Mesenchymal stem cell (in vitro differentiated cells and primary cell): ENCODE data around the gene CHCHD6.

ENCODE experiments used
- DNase-seq: peaks from one replicate; pipeline ENCODE4 v3.0.0-alpha.2; 2013
- H2AFZ ChIP-seq: one replicate; pipeline ENCODE4 v1.6.1; 2013; ENCODE audit warnings: low read depth, mild to moderate bottlenecking, control low read depth, inconsistent platforms, low read length, moderate library complexity
- H2AK5ac ChIP-seq: 2 replicates; pipeline ENCODE4 v1.6.1; 2013; ENCODE audit warnings: low read length, moderate library complexity, mild to moderate bottlenecking, inconsistent platforms; ENCODE audit not compliant: severe bottlenecking
- H2BK120ac ChIP-seq: one replicate; pipeline ENCODE4 v1.6.1; 2013; ENCODE audit warnings: low read depth, mild to moderate bottlenecking, inconsistent platforms, low read length, moderate library complexity
- H2BK12ac ChIP-seq, 2 experiments: one replicate each; pipeline ENCODE4 v1.6.1; 2013; ENCODE audit warnings: inconsistent platforms in 2 of 2, low read length in 2 of 2, mild to moderate bottlenecking in 2 of 2, moderate library complexity in 2 of 2, control low read depth in 1 of 2
- H2BK15ac ChIP-seq: one replicate; pipeline ENCODE4 v1.6.1; 2013; ENCODE audit warnings: mild to moderate bottlenecking, low read depth, inconsistent platforms; ENCODE audit not compliant: poor library complexity, severe bottlenecking
- H2BK5ac ChIP-seq: 2 replicates; pipeline ENCODE4 v1.6.1; 2013; ENCODE audit warnings: low read depth, mild to moderate bottlenecking, low read length, control low read depth, inconsistent platforms; ENCODE audit not compliant: poor library complexity, severe bottlenecking
- H3K14ac ChIP-seq, 2 experiments: one replicate each; pipeline ENCODE4 v1.6.1; 2013; ENCODE audit warnings: inconsistent platforms in 2 of 2, low read length in 2 of 2, control low read depth in 1 of 2, mild to moderate bottlenecking in 1 of 2, moderate library complexity in 1 of 2
- H3K18ac ChIP-seq, 2 experiments: one replicate each; pipeline ENCODE4 v1.6.1; 2013; ENCODE audit warnings: inconsistent platforms in 2 of 2, low read length in 2 of 2, control low read depth in 1 of 2, low read depth in 1 of 2, mild to moderate bottlenecking in 1 of 2
- H3K23ac ChIP-seq, 2 experiments: one replicate each; pipeline ENCODE4 v1.6.1; 2013; ENCODE audit warnings: inconsistent platforms in 2 of 2, low read length in 2 of 2, mild to moderate bottlenecking in 2 of 2, moderate library complexity in 2 of 2, control low read depth in 1 of 2
- H3K27ac ChIP-seq: 2 replicates; pipeline ENCODE4 v1.5.1; 2013; ENCODE audit warnings: mild to moderate bottlenecking, moderate library complexity, low read length, control low read depth, inconsistent platforms; ENCODE audit not compliant: poor library complexity, severe bottlenecking
- H3K27me3 ChIP-seq, 2 experiments: 2 replicates each; pipeline versions ENCODE4 v1.6.1 to v1.7.0; 2013; ENCODE audit warnings: low read length in 2 of 2, mild to moderate bottlenecking in 2 of 2, moderate library complexity in 2 of 2, control low read depth in 1 of 2, inconsistent platforms in 1 of 2; ENCODE audit not compliant: control insufficient read depth in 1 of 2, insufficient read depth in 1 of 2
- H3K36me3 ChIP-seq, 2 experiments: 2 replicates each; pipeline versions ENCODE4 v1.6.1 to v1.7.0; 2013; ENCODE audit warnings: low read length in 2 of 2, control low read depth in 1 of 2, inconsistent platforms in 1 of 2, low read depth in 1 of 2, mild to moderate bottlenecking in 1 of 2; ENCODE audit not compliant: insufficient read depth in 2 of 2, control insufficient read depth in 1 of 2
- H3K4ac ChIP-seq, 2 experiments: one replicate each; pipeline ENCODE4 v1.6.1; 2013; ENCODE audit warnings: inconsistent platforms in 2 of 2, low read length in 2 of 2, mild to moderate bottlenecking in 2 of 2, moderate library complexity in 2 of 2, control low read depth in 1 of 2, low read depth in 1 of 2
- H3K4me1 ChIP-seq: 2 replicates; pipeline ENCODE4 v1.6.1; 2013; ENCODE audit warnings: low read depth, low read length, control low read depth; ENCODE audit not compliant: control insufficient read depth, insufficient read depth
- H3K4me2 ChIP-seq: 2 replicates; pipeline ENCODE4 v1.6.1; 2013; ENCODE audit warnings: low read length, mild to moderate bottlenecking, inconsistent platforms; ENCODE audit not compliant: poor library complexity, severe bottlenecking
- H3K4me3 ChIP-seq, 2 experiments: 2 replicates each; pipeline versions ENCODE4 v1.5.1 to v1.7.0; 2013; ENCODE audit warnings: low read length in 2 of 2, mild to moderate bottlenecking in 2 of 2, control low read depth in 1 of 2, low read depth in 1 of 2; ENCODE audit not compliant: insufficient read depth in 1 of 2
- H3K79me1 ChIP-seq: replicated peaks from 2 replicates; pipeline ENCODE4 v1.6.1; 2013; ENCODE audit warnings: mild to moderate bottlenecking, control low read depth, low read length, inconsistent platforms; ENCODE audit not compliant: poor library complexity, severe bottlenecking
- H3K9ac ChIP-seq: 2 replicates; pipeline ENCODE4 v1.7.0; 2013; ENCODE audit warnings: mild to moderate bottlenecking, low read length, moderate library complexity
- H3K9me3 ChIP-seq: 2 replicates; pipeline ENCODE4 v1.7.0; 2013; ENCODE audit warnings: mild to moderate bottlenecking, low read length; ENCODE audit not compliant: control insufficient read depth
- H4K8ac ChIP-seq: one replicate; pipeline ENCODE4 v1.6.1; 2013; ENCODE audit warnings: inconsistent platforms, mild to moderate bottlenecking, low read length, moderate library complexity
- H4K91ac ChIP-seq: one replicate; pipeline ENCODE4 v1.6.1; 2013; ENCODE audit warnings: mild to moderate bottlenecking, low read length, inconsistent platforms
- WGBS: methylation state at CpG from one replicate; pipeline ENCODE4 v1.1.7; 2013; ENCODE audit warnings: mixed read lengths; 5-methylcytosine and 5-hydroxymethylcytosine counted together

CHCHD6 gene

GRCh38 chr3:126959921-126960603 is 256.0 kb downstream of the CHCHD6 start:
- Histone ChIP-seq H2AFZ (no peak overlapping the region), H3K9ac (no peak overlapping the region), H3K27ac (no peak overlapping the region), H4K91ac (peak overlapping the region; percentile 92), H4K8ac (peak overlapping the region; percentile 97), H3K4me1 (peaks cover 19% of the 10 kb centered on the region), H3K36me3 (peaks cover 0 to 33% of the 10 kb centered on the region in 2 experiments), H3K4ac (peak overlapping the region; percentile 74 to 87), H3K4me2 (no peak overlapping the region), H3K4me3 (peak overlapping the region in 1 of 2 experiments; percentile 5), H3K18ac (peak overlapping the region; percentile 84 to 92), H3K14ac (peak overlapping the region in 1 of 2 experiments; percentile 92), H2BK12ac (peak overlapping the region; percentile 8 to 49), H3K27me3 (no peaks in the 10 kb centered on the region), H2AK5ac (no peak overlapping the region), H2BK5ac (no peak overlapping the region), H3K9me3 (no peaks in the 10 kb centered on the region), H2BK15ac (peak overlapping the region; percentile 60), H3K79me1 (no peaks in the 10 kb centered on the region), H2BK120ac (peak overlapping the region; percentile 8), H3K23ac (no peak overlapping the region)
- 63% methylated on average over 17 of the region's 17 CpGs for WGBS
- peak; percentile 73 for DNase-seq

- H3K27ac ChIP-seq, result no peak overlapping the region
- no peak overlapping the region for H2BK5ac ChIP-seq
- peak overlapping the region; percentile 97 for H4K8ac ChIP-seq
- 91% methylated on average over 17 of the region's 17 CpGs for WGBS
- no peak for DNase-seq
- H2BK120ac ChIP-seq, result no peak overlapping the region
- peak overlapping the region; percentile 60 for H2BK15ac ChIP-seq
- no peak overlapping the region for H2AK5ac ChIP-seq
- no peak overlapping the region for H3K23ac ChIP-seq
- peak overlapping the region; percentile 84 to 92 for H3K18ac ChIP-seq
- no peak overlapping the region for H3K4me2 ChIP-seq
- H3K36me3 ChIP-seq, result peaks cover 0 to 30% of the 10 kb centered on the region in 2 experiments
- peak overlapping the region; percentile 49 to 86 for H2BK12ac ChIP-seq
- peak overlapping the region in 1 of 2 experiments; percentile 5 for H3K4me3 ChIP-seq
- peak overlapping the region; percentile 92 for H4K91ac ChIP-seq
- peak overlapping the region; percentile 74 to 87 for H3K4ac ChIP-seq
- H3K14ac ChIP-seq, result peak overlapping the region in 1 of 2 experiments; percentile 92
- no peak overlapping the region for H3K9ac ChIP-seq
- H2AFZ ChIP-seq, result no peak overlapping the region
- no peaks in the 10 kb centered on the region for H3K79me1 ChIP-seq
- no peaks in the 10 kb centered on the region for H3K27me3 ChIP-seq
- no peaks in the 10 kb centered on the region for H3K9me3 ChIP-seq
- H3K4me1 ChIP-seq, result peaks cover 21% of the 10 kb centered on the region
These were observed 256.6 kb downstream of the CHCHD6 start for GRCh38 chr3:126960604-126960995.

GRCh38 chr3:126961191-126961790 is 257.3 kb downstream of the CHCHD6 start:
- Histone ChIP-seq H3K4me3 (peak overlapping the region in 1 of 2 experiments; percentile 34), H3K4me1 (peaks cover 21% of the 10 kb centered on the region), H2BK15ac (no peak overlapping the region), H3K4me2 (no peak overlapping the region), H3K9ac (peak overlapping the region; percentile 40), H4K8ac (peak overlapping the region; percentile 64), H4K91ac (peak overlapping the region; percentile 92), H3K36me3 (peaks cover 0 to 29% of the 10 kb centered on the region in 2 experiments), H3K79me1 (no peaks in the 10 kb centered on the region), H2BK120ac (no peak overlapping the region), H3K14ac (no peak overlapping the region), H2BK12ac (peak overlapping the region; percentile 49 to 55), H2AFZ (no peak overlapping the region), H3K23ac (no peak overlapping the region), H3K4ac (peak overlapping the region; percentile 48 to 87), H3K18ac (no peak overlapping the region), H2AK5ac (no peak overlapping the region), H3K27me3 (no peaks in the 10 kb centered on the region), H3K9me3 (no peaks in the 10 kb centered on the region), H2BK5ac (no peak overlapping the region), H3K27ac (no peak overlapping the region)
- 92% methylated on average over 8 of the region's 8 CpGs for WGBS
- DNase-seq, result peak; percentile 35

- H2BK12ac ChIP-seq, result peak overlapping the region; percentile 7 to 12
- H2BK5ac ChIP-seq, result no peak overlapping the region
- H3K27ac ChIP-seq, result no peak overlapping the region
- peaks cover 0 to 29% of the 10 kb centered on the region in 2 experiments for H3K36me3 ChIP-seq
- no peaks in the 10 kb centered on the region for H3K79me1 ChIP-seq
- peak overlapping the region; percentile 40 for H3K9ac ChIP-seq
- H3K4me1 ChIP-seq, result peaks cover 21% of the 10 kb centered on the region
- H3K23ac ChIP-seq, result no peak overlapping the region
- peak overlapping the region in 1 of 2 experiments; percentile 37 for H3K14ac ChIP-seq
- DNase-seq, result no peak
- H3K4ac ChIP-seq, result peak overlapping the region in 1 of 2 experiments; percentile 48
- H4K8ac ChIP-seq, result peak overlapping the region; percentile 45
- no peak overlapping the region for H2BK120ac ChIP-seq
- H3K4me3 ChIP-seq, result no peak overlapping the region
- no peaks in the 10 kb centered on the region for H3K27me3 ChIP-seq
- peak overlapping the region; percentile 57 for H4K91ac ChIP-seq
- H2BK15ac ChIP-seq, result no peak overlapping the region
- H3K18ac ChIP-seq, result peak overlapping the region in 1 of 2 experiments; percentile 3
- no peak overlapping the region for H2AK5ac ChIP-seq
- no peaks in the 10 kb centered on the region for H3K9me3 ChIP-seq
- 92% methylated on average over 11 of the region's 11 CpGs for WGBS
- H2AFZ ChIP-seq, result no peak overlapping the region
- H3K4me2 ChIP-seq, result no peak overlapping the region
These were observed 257.9 kb downstream of the CHCHD6 start for GRCh38 chr3:126961791-126962461.
